GM18505 (cell line): ENCODE measurements around the gene TBC1D23.
"Not testable (repeated sequence)": the region's sequence is repeated elsewhere in the genome, so short reads cannot be mapped to it uniquely, and the experiment has no call there.

Experiments
- ATAC-seq: cut with Tn5 transposase; IDR thresholded peaks from one replicate; pipeline ENCODE4 v1.9.1; 2021; ENCODE audit not compliant: unreplicated experiment
- POLR2A ChIP-seq: IDR thresholded peaks from 4 replicates; pipeline ENCODE4 v1.6.1; 2011; ENCODE audit warnings: borderline replicate concordance; ENCODE audit not compliant: insufficient read depth, insufficient read length; ENCODE audit errors: extremely low read depth

The TBC1D23 gene

GRCh38 chr3:100297784-100298183 is 37.0 kb downstream of the TBC1D23 start:
- TF ChIP-seq POLR2A = no peak
- ATAC-seq = no peak

GRCh38 chr3:100299016-100299415 is 38.2 kb downstream of the TBC1D23 start:
- ATAC-seq = no peak
- TF ChIP-seq POLR2A = no peak

- ATAC-seq = no peak
- TF ChIP-seq POLR2A = no peak
These were observed 45.9 kb downstream of the TBC1D23 start for GRCh38 chr3:100306695-100307094.

- ATAC-seq = no peak
- TF ChIP-seq POLR2A = no peak
These were observed 49.7 kb downstream of the TBC1D23 start for GRCh38 chr3:100310355-100310965.

GRCh38 chr3:100311011-100311410 is 50.2 kb downstream of the TBC1D23 start:
- no peak for ATAC-seq
- no peak for TF ChIP-seq POLR2A

GRCh38 chr3:100316641-100317069 is 55.9 kb downstream of the TBC1D23 start:
- peak; percentile 70 for ATAC-seq
- TF ChIP-seq POLR2A = no peak

GRCh38 chr3:100317912-100318311 is 57.1 kb downstream of the TBC1D23 start:
- TF ChIP-seq POLR2A = no peak
- ATAC-seq = no peak

- ATAC-seq = no peak
- no peak for TF ChIP-seq POLR2A
These were observed 59.2 kb downstream of the TBC1D23 start for GRCh38 chr3:100319951-100320350.

GRCh38 chr3:100324044-100324443 is 63.3 kb downstream of the TBC1D23 start:
- ATAC-seq = no peak
- TF ChIP-seq POLR2A = no peak

- no peak for ATAC-seq
- TF ChIP-seq POLR2A = no peak
These were observed 65.0 kb downstream of the TBC1D23 start for GRCh38 chr3:100325827-100326226.

- ATAC-seq = not testable (repeated sequence)
These were observed 66.6 kb downstream of the TBC1D23 start for GRCh38 chr3:100327377-100327776.

- ATAC-seq = no peak
- no peak for TF ChIP-seq POLR2A
These were observed 69.2 kb downstream of the TBC1D23 start for GRCh38 chr3:100329800-100330489.

GRCh38 chr3:100330651-100331050 is 69.9 kb downstream of the TBC1D23 start:
- ATAC-seq = no peak
- TF ChIP-seq POLR2A = no peak

GRCh38 chr3:100331660-100332059 is 70.9 kb downstream of the TBC1D23 start:
- ATAC-seq = no peak
- TF ChIP-seq POLR2A = no peak
